Neural progenitor cell (in vitro differentiated cells): ENCODE data around the gene GBP5.

Experiments used
- CTCF ChIP-seq: fragments of 200-600 bp; sonication (generic); IDR thresholded peaks from 2 replicates; pipeline ENCODE4 v1.5.1; 2017; ENCODE audit warnings: antibody characterized with exemption, mild to moderate bottlenecking
- EZH2 ChIP-seq: fragments of 200-600 bp; sonication (generic); IDR thresholded peaks from 2 replicates; pipeline ENCODE4 v1.6.1; 2017; ENCODE audit warnings: antibody characterized with exemption, mild to moderate bottlenecking, moderate library complexity
- EZH2phosphoT487 ChIP-seq: fragments of 200-600 bp; sonication (generic); IDR thresholded peaks from 2 replicates; pipeline ENCODE4 v1.6.1; 2017; ENCODE audit warnings: antibody characterized with exemption

DNA sequence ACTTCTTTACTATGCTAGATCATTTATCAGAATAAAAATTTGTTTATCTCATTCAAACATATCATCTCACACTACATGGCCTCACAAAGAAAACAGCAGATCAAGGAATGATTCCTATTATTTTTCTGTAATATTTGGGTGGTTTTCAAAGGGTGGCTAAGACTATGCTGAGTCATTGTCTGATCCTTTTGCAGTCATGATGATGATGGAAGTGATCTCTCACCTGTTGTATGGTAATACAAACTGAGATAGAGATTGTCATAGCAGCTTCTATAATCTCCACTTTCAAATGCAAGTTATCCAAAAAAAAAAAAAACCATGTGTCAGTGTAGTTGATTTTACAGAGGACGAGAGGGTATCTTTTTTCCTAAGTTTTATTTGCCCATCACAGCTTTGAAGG is 37.2 kb upstream of the GBP5 start:
- TF ChIP-seq CTCF (no peak), EZH2 (no peak), EZH2phosphoT487 (no peak)
